ENCODE results near the gene TSNAX.

DNA sequence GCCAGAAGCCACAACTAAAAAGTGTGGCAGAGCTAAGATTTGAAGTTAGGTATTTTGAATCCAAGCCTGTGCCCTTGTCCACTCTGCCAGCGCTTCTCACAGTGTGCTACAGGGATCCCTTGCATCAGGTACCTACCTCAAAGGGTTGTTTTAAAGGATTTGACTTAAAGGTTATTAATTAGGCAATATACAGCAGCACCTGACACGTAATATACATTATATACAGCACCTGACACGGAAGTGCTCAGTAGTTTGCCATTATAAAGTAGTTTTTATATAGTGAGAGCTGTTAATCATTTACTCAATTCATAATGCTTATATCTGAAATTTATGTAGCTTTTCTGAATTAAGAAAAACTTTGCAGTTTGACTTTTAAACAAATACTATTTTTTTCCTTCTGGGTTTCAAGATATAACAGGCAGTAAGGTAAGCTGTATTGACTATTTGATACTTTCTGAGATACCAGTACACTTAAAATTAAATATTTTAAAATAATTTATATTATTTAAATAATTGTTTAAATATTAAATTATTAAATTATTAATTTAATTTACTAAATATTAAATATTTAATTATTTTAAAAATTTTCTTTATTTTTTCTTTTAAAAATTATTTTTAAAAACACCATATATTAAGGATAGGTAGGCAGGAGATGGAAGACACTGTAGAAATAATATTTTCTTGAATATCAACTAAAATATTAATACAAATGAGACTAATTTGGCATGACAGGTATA is 33.3 kb downstream of the TSNAX start:
- TF ChIP-seq, protein P1, sequence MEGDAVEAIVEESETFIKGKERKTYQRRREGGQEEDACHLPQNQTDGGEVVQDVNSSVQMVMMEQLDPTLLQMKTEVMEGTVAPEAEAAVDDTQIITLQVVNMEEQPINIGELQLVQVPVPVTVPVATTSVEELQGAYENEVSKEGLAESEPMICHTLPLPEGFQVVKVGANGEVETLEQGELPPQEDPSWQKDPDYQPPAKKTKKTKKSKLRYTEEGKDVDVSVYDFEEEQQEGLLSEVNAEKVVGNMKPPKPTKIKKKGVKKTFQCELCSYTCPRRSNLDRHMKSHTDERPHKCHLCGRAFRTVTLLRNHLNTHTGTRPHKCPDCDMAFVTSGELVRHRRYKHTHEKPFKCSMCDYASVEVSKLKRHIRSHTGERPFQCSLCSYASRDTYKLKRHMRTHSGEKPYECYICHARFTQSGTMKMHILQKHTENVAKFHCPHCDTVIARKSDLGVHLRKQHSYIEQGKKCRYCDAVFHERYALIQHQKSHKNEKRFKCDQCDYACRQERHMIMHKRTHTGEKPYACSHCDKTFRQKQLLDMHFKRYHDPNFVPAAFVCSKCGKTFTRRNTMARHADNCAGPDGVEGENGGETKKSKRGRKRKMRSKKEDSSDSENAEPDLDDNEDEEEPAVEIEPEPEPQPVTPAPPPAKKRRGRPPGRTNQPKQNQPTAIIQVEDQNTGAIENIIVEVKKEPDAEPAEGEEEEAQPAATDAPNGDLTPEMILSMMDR (IDR thresholded peaks at IDR 0.05 in 2 of 3, conservative IDR thresholded peaks at IDR 0.05 in 1 of 3; ENCODE audit: borderline replicate concordance in 1 of 3, insufficient read depth in 1 of 3, low read depth in 2 of 3, low read length in 2 of 3): no peak
- TF ChIP-seq RAD21 (IDR thresholded peaks at IDR 0.05; ENCODE audit: low read depth) (no peak), EZH2phosphoT487 (IDR thresholded peaks at IDR 0.05; ENCODE audit: borderline replicate concordance) (no peak), SP1 (IDR thresholded peaks at IDR 0.05; ENCODE audit: low read depth) (no peak), TCF7L2 (IDR thresholded peaks at IDR 0.05; ENCODE audit: borderline replicate concordance, extremely low read depth, insufficient read depth, insufficient read length) (no peak), CEBPB (IDR thresholded peaks at IDR 0.05; ENCODE audit: low read depth) (no peak), YY1 (IDR thresholded peaks at IDR 0.05; ENCODE audit: extremely low read depth, insufficient replicate concordance, low read depth, low read length) (no peak)
- TF ChIP-seq, protein P2, sequence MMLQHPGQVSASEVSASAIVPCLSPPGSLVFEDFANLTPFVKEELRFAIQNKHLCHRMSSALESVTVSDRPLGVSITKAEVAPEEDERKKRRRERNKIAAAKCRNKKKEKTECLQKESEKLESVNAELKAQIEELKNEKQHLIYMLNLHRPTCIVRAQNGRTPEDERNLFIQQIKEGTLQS (IDR thresholded peaks at IDR 0.05): no peak
